Measurements from ENCODE around the gene C3orf20.

DNA sequence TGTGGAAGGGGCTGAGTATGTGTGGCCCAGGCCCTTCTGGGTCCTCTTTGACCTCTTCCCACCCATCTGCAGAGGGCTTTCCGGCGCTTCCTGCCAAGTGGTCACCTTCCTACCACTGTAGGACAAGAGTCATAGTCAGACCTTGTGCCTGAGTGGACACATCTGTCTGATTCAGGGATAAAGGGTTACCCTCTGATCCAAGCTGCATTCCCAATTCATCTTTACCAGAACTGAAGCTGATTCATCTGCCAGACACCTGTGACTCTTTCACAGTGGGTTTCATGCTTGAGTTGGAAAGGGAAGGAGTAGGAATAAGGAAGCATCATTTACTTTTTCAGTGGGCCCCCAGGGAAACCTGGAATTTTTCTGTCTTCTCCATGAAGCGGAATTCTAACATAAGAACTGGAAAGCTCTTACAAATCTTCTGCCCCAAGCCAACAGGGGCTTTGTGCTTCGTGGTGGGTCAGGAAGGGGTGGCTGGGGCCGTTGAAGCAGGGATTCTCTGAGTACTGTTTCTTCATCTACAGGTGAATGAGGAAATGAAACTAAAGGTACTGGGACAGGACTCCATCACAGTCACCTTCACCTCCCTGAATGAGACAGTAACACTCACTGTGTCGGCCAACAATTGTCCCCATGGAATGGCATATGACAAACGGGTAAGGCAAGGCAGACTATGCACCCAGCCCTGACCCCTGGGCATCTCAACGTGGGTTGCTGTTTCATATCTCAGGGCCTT lies 46.4 kb downstream of the C3orf20 start:
- TF ChIP-seq, protein P1, sequence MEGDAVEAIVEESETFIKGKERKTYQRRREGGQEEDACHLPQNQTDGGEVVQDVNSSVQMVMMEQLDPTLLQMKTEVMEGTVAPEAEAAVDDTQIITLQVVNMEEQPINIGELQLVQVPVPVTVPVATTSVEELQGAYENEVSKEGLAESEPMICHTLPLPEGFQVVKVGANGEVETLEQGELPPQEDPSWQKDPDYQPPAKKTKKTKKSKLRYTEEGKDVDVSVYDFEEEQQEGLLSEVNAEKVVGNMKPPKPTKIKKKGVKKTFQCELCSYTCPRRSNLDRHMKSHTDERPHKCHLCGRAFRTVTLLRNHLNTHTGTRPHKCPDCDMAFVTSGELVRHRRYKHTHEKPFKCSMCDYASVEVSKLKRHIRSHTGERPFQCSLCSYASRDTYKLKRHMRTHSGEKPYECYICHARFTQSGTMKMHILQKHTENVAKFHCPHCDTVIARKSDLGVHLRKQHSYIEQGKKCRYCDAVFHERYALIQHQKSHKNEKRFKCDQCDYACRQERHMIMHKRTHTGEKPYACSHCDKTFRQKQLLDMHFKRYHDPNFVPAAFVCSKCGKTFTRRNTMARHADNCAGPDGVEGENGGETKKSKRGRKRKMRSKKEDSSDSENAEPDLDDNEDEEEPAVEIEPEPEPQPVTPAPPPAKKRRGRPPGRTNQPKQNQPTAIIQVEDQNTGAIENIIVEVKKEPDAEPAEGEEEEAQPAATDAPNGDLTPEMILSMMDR (conservative IDR thresholded peaks at IDR 0.05; ENCODE audit: low read depth, low read length): no peak
- TF ChIP-seq EZH2phosphoT487 (IDR thresholded peaks at IDR 0.05; ENCODE audit: borderline replicate concordance, low read length): no peak

Measured in PC-3 (cell line).